Left lung (tissue), 10 donors: ENCODE measurements around the gene ING4. TPM values are rescaled to one million over a fixed set of nuclear protein-coding genes. Genes with fewer than 3 reads are reported as not detected.
A peak's percentile ranks its signal among the peaks of the same experiment; 100 is the strongest.

Source experiments
- ATAC-seq: fragments of 200-7000 bp; cut with Tn5 transposase; one replicate; pipeline ENCODE4 v1.9.1; 2020; ENCODE audit warnings: moderate library complexity
- DNase-seq, 4 donors: peaks; one replicate each; pipeline ENCODE4 v3.0.0-alpha.2; 2013 to 2020
- H3K27ac ChIP-seq, 2 donors: fragments of 200-600 bp; sonication (generic) in 1 of 2; one replicate each; pipeline versions ENCODE4 v1.5.0 to v1.8.0; 2020 to 2021
- H3K27me3 ChIP-seq, 2 donors: fragments of 200-600 bp; sonication (generic) in 1 of 2; one replicate each; pipeline versions ENCODE4 v1.5.0 to v1.8.0; 2020 to 2021
- H3K36me3 ChIP-seq, 2 donors: fragments of 200-600 bp; sonication (generic) in 1 of 2; one replicate each; pipeline versions ENCODE4 v1.5.0 to v1.8.0; 2020 to 2021
- H3K4me1 ChIP-seq, 2 donors: fragments of 200-600 bp; one replicate each; pipeline ENCODE4 v1.8.0; 2021
- H3K4me3 ChIP-seq, 2 donors: fragments of 200-600 bp; sonication (generic) in 1 of 2; one replicate each; pipeline versions ENCODE4 v1.5.0 to v1.8.0; 2020 to 2021; ENCODE audit warnings: mild to moderate bottlenecking in 1 of 2
- H3K9me3 ChIP-seq, 2 donors: fragments of 200-600 bp; sonication (generic) in 1 of 2; one replicate each; pipeline versions ENCODE4 v1.5.0 to v1.8.0; 2020 to 2021
- CTCF ChIP-seq, 2 donors: fragments of 200-600 bp; sonication (generic) in 1 of 2; IDR thresholded peaks; one replicate each; pipeline versions ENCODE4 v1.5.0 to v1.8.0; 2021; ENCODE audit warnings: antibody characterized with exemption in 2 of 2
- intact Hi-C, 2 donors: fragments of 100-400 bp; cut with DNase I; formaldehyde crosslinking; loops; one replicate each; pipeline versions ENCODE4 v1.11.2 to v1.14.2; 2022
- polyA plus RNA-seq, 6 donors: library from polyadenylated mRNA; unstranded; fragments of 120-200 nt; gene quantifications; one replicate each; pipeline ENCODE4 v1.2.1, GENCODE V29; 2013; ENCODE audit not compliant: insufficient read length in 6 of 6
- total RNA-seq, 2 donors: library from RNA; stranded (reverse); fragmentation: NEBNext Ultra II Directional; extraction: Animal tissue kit (Norgen Biotek cat#: 25700); gene quantifications; one replicate each; pipeline ENCODE4 v1.2.1, GENCODE V29; 2021
- donor health status: DM: no; HTN: yes; CAD: no.
- donor health status: DM: no; HTN: no; CAD: no.

ING4 gene
- total and polyA plus RNA-seq, 8 donors = 23.1 to 113 (median 98.7) TPM

DNA sequence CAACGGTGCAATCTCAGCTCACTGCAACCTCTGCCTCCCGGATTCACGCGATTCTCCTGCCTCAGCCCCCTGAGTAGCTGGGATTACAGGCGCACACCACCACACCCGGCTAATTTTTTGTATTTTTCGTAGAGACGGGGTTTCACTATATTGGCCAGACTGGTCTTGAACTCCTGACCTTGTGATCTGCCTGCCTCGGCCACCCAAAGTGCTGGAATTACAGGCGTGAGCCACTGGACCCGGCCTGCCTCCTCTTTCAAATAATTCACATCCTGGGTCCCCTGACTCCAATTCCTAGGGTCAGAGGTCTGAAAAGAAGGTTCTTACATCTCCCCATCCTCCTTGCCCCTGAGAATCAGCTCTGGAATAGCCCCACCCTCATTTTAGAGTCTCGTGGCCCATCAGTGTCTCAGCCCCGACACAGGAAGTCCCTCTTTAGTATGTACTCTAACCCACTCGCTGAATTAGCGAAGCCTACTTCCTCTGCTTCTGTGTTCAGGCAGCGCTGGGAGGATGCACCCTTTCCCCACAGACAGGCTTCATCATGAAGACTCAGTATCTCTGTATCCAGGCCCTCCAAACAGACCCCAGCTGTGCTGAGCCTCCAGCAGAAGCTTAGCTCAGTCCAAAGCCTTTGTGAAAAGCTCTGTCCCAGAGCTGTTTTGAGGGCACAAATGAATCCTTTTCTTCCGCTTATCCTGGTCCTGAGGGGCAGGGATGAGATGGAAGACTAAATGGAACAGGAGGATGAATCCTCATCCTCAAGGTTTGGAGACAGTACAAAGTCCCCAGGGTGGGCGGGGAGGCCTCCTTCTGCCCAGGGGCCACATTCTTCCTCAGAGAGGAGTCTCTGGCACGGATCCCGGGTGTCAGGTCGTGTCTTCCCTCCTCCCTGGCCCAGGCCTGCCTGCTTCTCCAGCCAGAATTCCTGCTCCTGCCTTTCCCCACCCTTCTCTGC, 30.6 kb downstream of the ING4 start:
- DNase-seq = no peak
- no peaks in the 10 kb centered on the region for H3K36me3 ChIP-seq
- no peaks in the 10 kb centered on the region for H3K9me3 ChIP-seq
- H3K4me3 ChIP-seq = no peak overlapping the region
- H3K4me1 ChIP-seq = peaks cover 0 to 15% of the 10 kb centered on the region in 2 donors
- intact Hi-C loops = no loop called here
- no peaks in the 10 kb centered on the region for H3K27me3 ChIP-seq
- peak; percentile 36 for ATAC-seq
- TF ChIP-seq CTCF (IDR thresholded peaks at IDR 0.05) = no peak
- no peak overlapping the region for H3K27ac ChIP-seq

GRCh38 chr12:6631549-6631961, 31.4 kb downstream of the ING4 start:
- no peaks in the 10 kb centered on the region for H3K27me3 ChIP-seq
- no peaks in the 10 kb centered on the region for H3K36me3 ChIP-seq
- H3K4me1 ChIP-seq = peaks cover 0 to 15% of the 10 kb centered on the region in 2 donors
- ATAC-seq (no peak), DNase-seq (no peak)
- no peak overlapping the region for H3K4me3 ChIP-seq
- no peak overlapping the region for H3K27ac ChIP-seq
- TF ChIP-seq CTCF (IDR thresholded peaks at IDR 0.05) = no peak
- intact Hi-C loops = no loop called here
- H3K9me3 ChIP-seq = no peaks in the 10 kb centered on the region

DNA sequence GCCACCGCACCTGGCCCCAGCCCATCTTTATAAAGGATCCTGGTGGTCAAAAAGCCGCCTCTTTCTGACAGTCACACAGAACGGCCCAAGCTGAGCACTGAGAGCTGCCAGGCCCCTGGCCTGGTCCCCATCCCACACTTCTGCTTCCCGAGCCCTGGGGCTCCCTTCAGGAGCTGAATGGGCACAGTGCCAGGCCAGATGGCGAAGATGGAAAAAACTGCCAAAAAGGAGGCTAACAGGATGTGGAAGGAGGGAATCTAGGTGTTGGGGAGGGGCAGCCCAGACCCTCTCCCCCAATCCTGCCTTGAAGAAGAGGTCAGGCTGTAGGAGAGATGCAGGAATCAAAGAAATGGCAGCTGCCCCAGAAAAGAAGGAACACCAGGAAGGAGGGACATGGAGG, 32.2 kb downstream of the ING4 start:
- intact Hi-C loops = no loop called here
- peaks cover 0 to 15% of the 10 kb centered on the region in 2 donors for H3K4me1 ChIP-seq
- no peak for ATAC-seq
- H3K27me3 ChIP-seq = no peaks in the 10 kb centered on the region
- no peaks in the 10 kb centered on the region for H3K9me3 ChIP-seq
- H3K36me3 ChIP-seq = no peaks in the 10 kb centered on the region
- DNase-seq = no peak
- no peak overlapping the region for H3K27ac ChIP-seq
- TF ChIP-seq CTCF (IDR thresholded peaks at IDR 0.05) = no peak
- H3K4me3 ChIP-seq = no peak overlapping the region

DNA sequence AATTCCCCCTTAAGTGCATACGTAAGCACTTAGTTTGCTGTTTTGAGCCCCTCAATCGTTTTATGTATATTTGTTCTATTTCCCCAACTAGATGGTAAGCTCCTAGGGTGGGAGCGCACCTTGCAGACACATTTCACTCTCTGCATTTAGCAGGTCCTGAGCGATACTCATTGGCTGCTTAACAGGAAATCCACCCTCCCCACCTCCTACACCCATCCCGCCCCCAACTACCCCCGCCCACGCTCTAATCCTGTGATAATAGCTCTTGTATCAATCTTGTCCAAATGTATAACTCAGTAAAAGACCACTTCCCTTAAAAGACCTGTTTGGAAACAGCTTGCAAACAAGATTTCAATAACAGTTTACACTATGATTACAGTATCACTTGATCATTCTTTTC, 35.3 kb downstream of the ING4 start:
- peaks cover 0 to 14% of the 10 kb centered on the region in 2 donors for H3K4me1 ChIP-seq
- ATAC-seq = peak; percentile 88
- no peaks in the 10 kb centered on the region for H3K36me3 ChIP-seq
- H3K27me3 ChIP-seq = no peaks in the 10 kb centered on the region
- no peak for DNase-seq
- peak overlapping the region in 1 of 2 donors; percentile 8 for H3K4me3 ChIP-seq
- H3K9me3 ChIP-seq = no peaks in the 10 kb centered on the region
- intact Hi-C loops = no loop called here
- no peak overlapping the region for H3K27ac ChIP-seq
- TF ChIP-seq CTCF (IDR thresholded peaks at IDR 0.05) = no peak

GRCh38 chr12:6626654-6627283, 36.1 kb downstream of the ING4 start:
- ATAC-seq = no peak
- no peak for DNase-seq
- TF ChIP-seq CTCF (IDR thresholded peaks at IDR 0.05) = no peak
- no peaks in the 10 kb centered on the region for H3K36me3 ChIP-seq
- no peak overlapping the region for H3K4me3 ChIP-seq
- H3K9me3 ChIP-seq = no peaks in the 10 kb centered on the region
- no peaks in the 10 kb centered on the region for H3K27me3 ChIP-seq
- H3K27ac ChIP-seq = no peak overlapping the region
- intact Hi-C loops = no loop called here
- H3K4me1 ChIP-seq = peaks cover 0 to 6% of the 10 kb centered on the region in 2 donors
